Activated CD4-positive, alpha-beta T cell treated with anti-CD3 and anti-CD28 coated beads, Interleukin-2, amount 50 U/mL, for 48 hours (primary cell): ENCODE results near the gene TMOD1.

Experiments used
- DNase-seq, 2 experiments: peaks; one replicate each; pipeline ENCODE4 v3.0.0-alpha.2; 2020

Gene TMOD1

GRCh38 chr9:97500263-97500662, 1.2 kb upstream of the TMOD1 start:
- no peak for DNase-seq

GRCh38 chr9:97500765-97501176, 695 bp upstream of the TMOD1 start:
- DNase-seq, result no peak

GRCh38 chr9:97501972-97502221, 431 bp downstream of the TMOD1 start:
- no peak for DNase-seq

- DNase-seq, result peak; percentile 5 to 14
Observed at GRCh38 chr9:97502222-97502983, 937 bp downstream of the TMOD1 start.

GRCh38 chr9:97502984-97503861, 1.8 kb downstream of the TMOD1 start:
- no peak for DNase-seq

GRCh38 chr9:97503862-97504210, 2.4 kb downstream of the TMOD1 start:
- no peak for DNase-seq

- no peak for DNase-seq
Observed at GRCh38 chr9:97504381-97505216, 3.1 kb downstream of the TMOD1 start.

GRCh38 chr9:97505845-97506244, 4.4 kb downstream of the TMOD1 start:
- DNase-seq, result no peak

- DNase-seq, result no peak
Observed at GRCh38 chr9:97506306-97506705, 4.8 kb downstream of the TMOD1 start.

- no peak for DNase-seq
Observed at GRCh38 chr9:97506787-97507186, 5.3 kb downstream of the TMOD1 start.

GRCh38 chr9:97507428-97507984, 6.0 kb downstream of the TMOD1 start:
- DNase-seq, result no peak

GRCh38 chr9:97508852-97509251, 7.4 kb downstream of the TMOD1 start:
- DNase-seq, result no peak

GRCh38 chr9:97510797-97511654, 9.6 kb downstream of the TMOD1 start:
- DNase-seq, result peak; percentile 11 to 26

- DNase-seq, result no peak
Observed at GRCh38 chr9:97511655-97512427, 10.4 kb downstream of the TMOD1 start.

GRCh38 chr9:97512966-97513560, 11.6 kb downstream of the TMOD1 start:
- DNase-seq, result no peak

GRCh38 chr9:97514531-97514930, 13.1 kb downstream of the TMOD1 start:
- DNase-seq, result no peak

GRCh38 chr9:97515662-97516061, 14.2 kb downstream of the TMOD1 start:
- DNase-seq, result no peak

- no peak for DNase-seq
Observed at GRCh38 chr9:97516111-97516510, 14.6 kb downstream of the TMOD1 start.

GRCh38 chr9:97517331-97518089, 16.0 kb downstream of the TMOD1 start:
- no peak for DNase-seq
